Transverse colon (tissue), 3 donors: ENCODE measurements around the gene DISC1.

Experiments used
- CTCF ChIP-seq, 5 experiments: fragments of 200-600 bp in 3 of 5; fragments of 450-650 bp in 2 of 5; sonication (generic) in 3 of 5; IDR thresholded peaks; 1 replicate in 2 of 5; 2 replicates in 3 of 5; pipeline ENCODE4 v1.5.1; 2016 to 2017; ENCODE audit warnings: antibody characterized with exemption in 5 of 5, inconsistent platforms in 3 of 5, mild to moderate bottlenecking in 2 of 5, moderate library complexity in 1 of 5
- POLR2A ChIP-seq: fragments of 450-650 bp; IDR thresholded peaks from one replicate; pipeline ENCODE4 v1.6.1; 2016; ENCODE audit warnings: antibody characterized with exemption, mild to moderate bottlenecking, moderate library complexity

GRCh38 chr1:231613419-231614349 is 12.9 kb upstream of the DISC1 start:
- TF ChIP-seq CTCF (IDR thresholded peaks at IDR 0.05), result no peak
- no peak for TF ChIP-seq POLR2A
